ENCODE data around the gene ATP23. TPM values are rescaled to one million over a fixed set of nuclear protein-coding genes. Genes with fewer than 3 reads are reported as not detected.

Gene ATP23
- total RNA-seq, 1 donor from 2014 or later, result 5.4 TPM

DNA sequence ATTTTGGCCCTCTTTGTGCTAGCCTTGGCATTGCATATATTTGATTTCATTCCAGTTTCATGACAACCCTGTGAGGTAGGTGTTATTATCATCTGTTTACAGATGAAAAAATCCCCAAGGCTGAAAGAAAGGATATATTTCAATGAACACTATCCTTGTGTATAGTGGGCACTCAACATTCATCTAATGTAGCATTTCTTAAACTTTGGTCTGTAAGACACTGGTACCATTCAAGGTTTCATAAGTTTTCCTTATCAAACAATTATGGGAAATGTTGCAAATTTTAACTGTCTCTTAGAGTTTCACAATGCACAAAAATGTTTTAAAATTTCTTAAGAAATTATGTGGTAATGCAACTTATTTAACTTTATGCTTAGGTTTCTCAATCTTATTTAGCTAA lies 44.3 kb downstream of the ATP23 start:
- H3K9me3 ChIP-seq, result no peaks in the 10 kb centered on the region
- ATAC-seq (no peak), DNase-seq (no peak)
- no peak overlapping the region for H3K4me3 ChIP-seq
- TF ChIP-seq, protein P1, sequence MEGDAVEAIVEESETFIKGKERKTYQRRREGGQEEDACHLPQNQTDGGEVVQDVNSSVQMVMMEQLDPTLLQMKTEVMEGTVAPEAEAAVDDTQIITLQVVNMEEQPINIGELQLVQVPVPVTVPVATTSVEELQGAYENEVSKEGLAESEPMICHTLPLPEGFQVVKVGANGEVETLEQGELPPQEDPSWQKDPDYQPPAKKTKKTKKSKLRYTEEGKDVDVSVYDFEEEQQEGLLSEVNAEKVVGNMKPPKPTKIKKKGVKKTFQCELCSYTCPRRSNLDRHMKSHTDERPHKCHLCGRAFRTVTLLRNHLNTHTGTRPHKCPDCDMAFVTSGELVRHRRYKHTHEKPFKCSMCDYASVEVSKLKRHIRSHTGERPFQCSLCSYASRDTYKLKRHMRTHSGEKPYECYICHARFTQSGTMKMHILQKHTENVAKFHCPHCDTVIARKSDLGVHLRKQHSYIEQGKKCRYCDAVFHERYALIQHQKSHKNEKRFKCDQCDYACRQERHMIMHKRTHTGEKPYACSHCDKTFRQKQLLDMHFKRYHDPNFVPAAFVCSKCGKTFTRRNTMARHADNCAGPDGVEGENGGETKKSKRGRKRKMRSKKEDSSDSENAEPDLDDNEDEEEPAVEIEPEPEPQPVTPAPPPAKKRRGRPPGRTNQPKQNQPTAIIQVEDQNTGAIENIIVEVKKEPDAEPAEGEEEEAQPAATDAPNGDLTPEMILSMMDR (IDR thresholded peaks at IDR 0.05), result no peak
- intact Hi-C loops (cut with DNase I), result loop anchor here (10.0 kb wide), 1 partner anchor 1169 kb away; no protein-coding TSS in a partner anchor
- no peaks in the 10 kb centered on the region for H3K4me1 ChIP-seq
- H3K27ac ChIP-seq, result no peak overlapping the region
- no peaks in the 10 kb centered on the region for H3K36me3 ChIP-seq
- no peaks in the 10 kb centered on the region for H3K27me3 ChIP-seq (ENCODE audit: low read depth)

- intact Hi-C loops (cut with DNase I), result loop anchor here (10.0 kb wide), 1 partner anchor 1165 kb away; no protein-coding TSS in a partner anchor
- no peak overlapping the region for H3K27ac ChIP-seq
- H3K27me3 ChIP-seq (ENCODE audit: low read depth), result no peaks in the 10 kb centered on the region
- TF ChIP-seq, protein P1 (IDR thresholded peaks at IDR 0.05), result no peak
- no peaks in the 10 kb centered on the region for H3K4me1 ChIP-seq
- H3K36me3 ChIP-seq, result no peaks in the 10 kb centered on the region
- H3K9me3 ChIP-seq, result no peaks in the 10 kb centered on the region
- DNase-seq, result no peak
- ATAC-seq, result no peak
- H3K4me3 ChIP-seq, result no peak overlapping the region
Observed at GRCh38 chr12:57989838-57990237, 48.5 kb downstream of the ATP23 start.

- ATAC-seq, result no peak
- intact Hi-C loops (cut with DNase I), result no loop called here
- Histone ChIP-seq H3K36me3 (no peaks in the 10 kb centered on the region), H3K27ac (no peak overlapping the region), H3K4me3 (no peak overlapping the region), H3K27me3 (ENCODE audit: low read depth) (no peaks in the 10 kb centered on the region), H3K9me3 (no peaks in the 10 kb centered on the region), H3K4me1 (no peaks in the 10 kb centered on the region)
- TF ChIP-seq, protein P1 (IDR thresholded peaks at IDR 0.05), result no peak
- DNase-seq, result no peak
Observed at GRCh38 chr12:57990241-57990883, 49.0 kb downstream of the ATP23 start.

- H3K27ac ChIP-seq, result no peak overlapping the region
- no peak overlapping the region for H3K4me3 ChIP-seq
- TF ChIP-seq, protein P1 (IDR thresholded peaks at IDR 0.05), result no peak
- H3K27me3 ChIP-seq (ENCODE audit: low read depth), result no peaks in the 10 kb centered on the region
- no peak for ATAC-seq
- DNase-seq, result no peak
- no peaks in the 10 kb centered on the region for H3K4me1 ChIP-seq
- H3K36me3 ChIP-seq, result no peaks in the 10 kb centered on the region
- intact Hi-C loops (cut with DNase I), result no loop called here
- peaks cover 13% of the 10 kb centered on the region for H3K9me3 ChIP-seq
Observed at GRCh38 chr12:57992001-57992400, 50.6 kb downstream of the ATP23 start.

DNA sequence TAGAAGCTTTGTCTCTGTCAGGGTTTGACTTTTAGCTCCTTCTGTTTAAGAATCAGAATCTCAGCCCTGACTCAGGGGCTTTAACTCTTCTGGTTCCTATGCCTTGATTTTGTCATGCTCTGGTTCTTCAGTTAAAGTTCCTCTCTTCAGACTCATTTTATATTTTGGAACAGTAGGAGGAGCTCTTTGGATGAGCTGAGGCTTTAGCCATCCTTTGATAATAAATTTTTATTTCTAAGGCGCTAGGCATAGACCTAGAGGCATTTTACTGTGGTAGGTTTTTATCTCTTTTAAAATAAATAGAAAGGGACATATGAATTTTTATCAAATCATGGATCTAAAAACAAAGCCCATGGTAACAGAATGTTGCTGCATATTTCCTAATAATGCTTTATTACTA lies 51.7 kb downstream of the ATP23 start:
- Histone ChIP-seq H3K9me3 (peaks cover 13% of the 10 kb centered on the region), H3K36me3 (no peaks in the 10 kb centered on the region), H3K4me1 (no peaks in the 10 kb centered on the region), H3K27me3 (ENCODE audit: low read depth) (no peaks in the 10 kb centered on the region), H3K4me3 (no peak overlapping the region), H3K27ac (no peak overlapping the region)
- ATAC-seq (no peak), DNase-seq (no peak)
- intact Hi-C loops (cut with DNase I), result no loop called here
- TF ChIP-seq, protein P1 (IDR thresholded peaks at IDR 0.05), result no peak
